ENCODE results near the gene MIB1.
"Not testable (repeated sequence)": the region's sequence is repeated elsewhere in the genome, so short reads cannot be mapped to it uniquely, and the experiment has no call there.

MIB1 gene

DNA sequence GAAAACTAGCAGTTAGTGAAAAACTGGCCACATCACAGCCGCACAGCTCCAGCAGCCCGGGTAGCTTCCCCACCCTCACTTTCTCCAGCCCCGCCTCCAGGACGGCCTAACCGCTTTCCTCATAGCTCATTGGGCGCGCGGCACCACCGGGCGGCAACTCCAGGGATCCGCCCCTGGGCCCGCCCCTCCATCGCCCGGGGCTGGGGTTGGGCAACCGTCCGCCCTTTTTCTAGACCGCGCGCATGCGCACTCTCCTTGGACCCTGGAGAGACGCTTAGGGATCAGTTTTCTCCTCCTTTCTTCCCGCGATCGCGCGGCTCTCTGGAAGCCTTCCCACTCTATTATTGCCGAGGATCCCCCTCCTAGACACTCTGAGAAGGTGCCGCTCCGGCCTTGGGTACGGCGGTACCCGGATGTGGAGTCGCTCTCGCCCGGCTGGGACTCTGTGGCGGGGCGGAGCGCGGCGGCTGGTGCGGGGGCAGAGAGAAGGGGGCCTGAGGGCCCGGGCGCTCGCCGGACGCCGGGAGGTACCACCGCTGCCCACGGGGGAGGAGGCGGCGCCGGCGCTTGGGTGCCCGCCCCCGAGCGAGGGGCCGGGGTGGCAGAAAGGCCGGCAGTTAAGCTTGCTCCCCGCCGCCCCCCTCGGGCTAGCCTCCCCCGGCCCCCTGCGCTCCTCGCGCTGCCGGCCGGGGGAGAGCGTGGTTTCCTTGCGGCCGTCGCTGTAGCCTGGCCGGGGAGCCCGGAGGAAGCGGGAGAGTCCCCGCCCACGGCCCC, at the start of gene MIB1:
TSS of gene MIB1 (plus strand) at position 255 of the 774 bp plus-strand sequence. CDS start 792 bp downstream, outside the sequence.
- DNase-seq (ENCODE audit: low read depth in 1 of 2, low spot score in 1 of 2): peak; percentile 97 to 98

DNA sequence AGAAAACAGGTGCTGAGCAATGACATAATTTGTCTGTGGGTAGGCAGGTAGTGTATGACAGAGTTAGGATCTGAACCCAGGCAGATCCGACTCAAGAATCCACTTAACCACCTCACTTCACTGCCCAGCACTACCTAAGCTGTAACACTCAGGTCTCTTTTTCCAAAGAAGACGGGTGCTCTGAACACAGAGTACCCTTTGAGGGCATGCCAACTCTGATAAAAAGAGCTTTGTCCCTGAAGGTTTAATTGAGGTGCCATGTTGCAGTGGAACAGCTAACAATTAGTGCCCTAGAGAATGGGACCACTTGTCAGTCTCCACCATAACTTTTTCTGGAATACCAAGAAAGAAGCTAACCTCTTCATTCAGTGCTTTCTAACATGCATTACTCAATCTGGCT, 47.3 kb upstream of the MIB1 start:
- DNase-seq (ENCODE audit: low read depth in 1 of 2, low spot score in 1 of 2): no peak

DNA sequence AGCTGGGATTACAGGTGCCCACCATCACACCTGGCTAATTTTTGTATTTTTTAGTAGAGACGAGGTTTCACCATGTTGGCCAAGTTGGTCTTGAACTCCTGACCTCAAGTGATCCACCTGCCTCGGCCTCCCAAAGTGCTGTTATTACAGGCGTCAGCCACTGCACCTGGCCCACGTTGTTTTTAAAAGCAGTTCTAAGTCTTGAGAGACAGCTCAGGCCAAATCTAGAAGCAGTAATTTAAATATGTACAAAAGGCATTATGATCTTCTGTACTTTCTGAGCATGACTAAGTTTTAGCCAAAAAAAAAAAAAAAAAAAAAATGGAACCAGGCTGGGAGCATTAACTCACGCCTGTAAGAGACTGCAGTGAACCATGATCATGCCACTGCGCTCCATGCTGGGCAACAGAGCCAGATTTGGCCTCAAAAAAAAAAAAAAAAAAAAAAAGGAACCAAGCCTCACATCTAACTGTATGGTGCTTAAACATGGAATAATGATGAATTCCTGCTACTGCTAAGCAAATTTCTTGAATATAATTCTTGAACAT, 40.0 kb upstream of the MIB1 start:
- no peak for DNase-seq (ENCODE audit: low read depth in 1 of 2, low spot score in 1 of 2)

DNA sequence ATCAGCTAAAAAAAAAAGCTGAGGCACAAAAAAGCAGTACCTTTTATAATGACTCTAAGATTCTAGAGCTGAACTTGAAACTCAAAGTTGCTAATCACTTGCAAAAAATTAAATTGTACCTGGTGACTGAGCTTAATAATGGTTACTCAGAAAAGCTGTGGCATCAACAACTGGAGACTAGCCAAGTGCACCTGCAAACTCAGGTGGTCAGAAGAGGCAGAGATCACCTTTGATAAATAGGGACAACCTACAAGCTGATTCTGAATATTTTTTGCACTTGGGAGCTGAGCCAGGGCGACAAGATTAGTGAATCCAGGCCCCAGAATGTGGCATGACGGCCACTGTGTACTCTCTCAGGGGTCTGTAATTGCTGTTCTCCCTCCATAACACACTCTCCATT, 39.0 kb upstream of the MIB1 start:
- no peak for DNase-seq (ENCODE audit: low read depth in 1 of 2, low spot score in 1 of 2)

DNA sequence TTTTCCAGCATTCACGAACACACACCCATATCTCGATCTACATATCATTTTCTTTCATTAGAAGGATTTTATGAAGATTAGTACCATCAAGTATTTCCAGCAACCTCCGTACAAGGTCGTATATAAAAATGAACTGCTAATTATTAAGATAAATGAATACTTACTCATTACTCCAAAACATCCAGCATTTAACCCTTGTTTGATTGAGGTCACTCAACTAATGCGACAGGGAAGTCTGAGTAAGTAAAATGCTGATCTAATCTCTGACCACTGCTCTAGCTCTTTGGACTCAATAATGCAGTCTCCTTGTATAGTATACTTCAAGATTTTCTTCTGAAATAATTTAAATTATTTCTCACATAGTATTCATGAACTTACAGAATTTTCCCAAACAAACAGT, 38.0 kb upstream of the MIB1 start:
- no peak for DNase-seq (ENCODE audit: low read depth in 1 of 2, low spot score in 1 of 2)

DNA sequence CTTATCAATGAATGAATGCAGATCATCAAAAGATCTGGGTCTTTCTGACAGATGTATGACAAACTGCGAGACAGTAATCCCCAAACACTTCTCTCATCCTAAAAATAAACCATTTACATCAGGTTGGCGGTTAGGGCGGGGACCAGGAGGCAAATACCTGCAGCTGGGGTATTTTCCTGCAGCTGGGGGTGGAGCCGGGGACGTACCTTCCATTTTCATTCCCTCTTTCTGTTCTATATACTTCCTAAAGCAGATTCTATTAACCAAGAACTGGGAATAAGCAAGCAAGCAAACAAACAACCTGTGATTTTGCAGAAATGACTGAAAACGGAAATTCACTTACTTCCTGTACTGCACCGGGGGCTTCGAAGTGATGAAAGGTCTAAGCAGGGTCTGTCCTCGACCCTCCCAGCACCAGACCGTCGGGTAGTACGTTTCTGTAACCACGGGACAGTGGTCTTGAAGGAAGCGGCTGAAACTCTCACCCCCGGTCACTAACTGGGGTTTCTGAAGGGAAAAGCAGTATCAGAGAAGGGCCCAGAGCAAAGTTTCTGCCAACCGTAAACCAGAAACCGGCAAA, 37.3 kb upstream of the MIB1 start:
- no peak for DNase-seq (ENCODE audit: low read depth in 1 of 2, low spot score in 1 of 2)

DNA sequence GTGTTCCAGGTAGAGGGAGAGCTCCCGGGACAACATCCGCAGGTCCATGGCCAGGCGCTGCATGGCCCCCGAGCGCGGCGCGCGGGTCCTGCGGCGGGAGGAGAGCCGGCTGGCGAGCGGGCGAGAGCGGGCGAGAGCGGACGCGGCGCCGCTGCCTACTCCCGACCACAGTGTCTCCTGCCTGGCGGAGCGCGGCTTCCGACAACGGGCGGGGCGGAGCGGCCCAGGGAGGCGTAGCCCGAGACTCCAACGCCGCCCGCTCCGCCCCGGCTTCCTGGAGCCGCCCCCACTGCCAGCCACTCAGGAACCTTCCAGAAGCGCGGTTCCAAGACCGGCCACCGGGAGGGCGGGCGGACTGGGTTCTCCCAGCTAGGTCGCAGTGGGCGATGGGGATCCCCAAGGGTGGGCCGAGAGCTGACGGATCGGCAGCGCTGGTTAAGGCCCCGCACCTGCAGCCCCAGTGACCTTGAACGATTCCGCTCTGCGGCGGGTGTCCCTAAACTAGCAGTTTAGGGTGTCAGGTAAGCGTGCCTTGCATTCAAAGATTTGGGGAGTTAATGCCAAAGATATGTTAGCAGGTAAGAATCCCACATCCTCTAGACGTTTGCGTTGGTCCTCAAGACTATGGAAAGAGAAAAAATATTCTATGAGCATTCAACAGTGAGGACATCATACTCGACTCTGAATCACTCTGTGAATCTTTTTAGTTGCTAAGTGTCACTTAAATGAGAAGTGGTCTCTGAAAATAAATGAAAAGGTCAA, 35.8 kb upstream of the MIB1 start, which contains the start of gene ABHD3:
TSS of gene ABHD3 (minus strand) at position 172 of the 762 bp plus-strand sequence. CDS start at position 63, 109 bp downstream.
- peak; percentile 83 to 90 for DNase-seq (ENCODE audit: low read depth in 1 of 2, low spot score in 1 of 2)

DNA sequence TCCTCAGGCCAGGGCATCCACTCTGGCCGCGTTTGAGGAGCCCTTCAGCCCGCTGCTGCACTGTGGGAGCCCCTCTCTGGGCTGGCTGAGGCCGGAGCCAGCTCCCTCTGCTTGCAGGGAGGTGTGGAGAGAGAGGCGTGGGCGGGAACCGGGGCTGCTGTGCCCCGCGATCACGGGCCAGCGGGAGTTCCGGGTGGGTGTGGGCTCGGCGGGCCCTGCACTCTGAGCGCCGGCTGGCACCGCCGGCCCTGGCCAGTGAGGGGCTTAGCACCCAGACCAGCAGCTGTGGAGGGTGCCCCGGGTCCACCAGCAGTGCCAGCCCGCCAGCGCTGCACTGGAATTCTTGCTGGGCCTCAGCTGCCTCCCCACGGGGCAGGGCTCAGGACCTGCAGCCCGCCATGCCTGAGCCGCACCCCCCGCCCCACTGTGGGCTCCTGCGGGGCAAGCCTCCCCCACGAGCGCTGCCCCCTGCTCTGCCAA, 34.2 kb upstream of the MIB1 start:
- DNase-seq (ENCODE audit: low read depth in 1 of 2, low spot score in 1 of 2): no peak

DNA sequence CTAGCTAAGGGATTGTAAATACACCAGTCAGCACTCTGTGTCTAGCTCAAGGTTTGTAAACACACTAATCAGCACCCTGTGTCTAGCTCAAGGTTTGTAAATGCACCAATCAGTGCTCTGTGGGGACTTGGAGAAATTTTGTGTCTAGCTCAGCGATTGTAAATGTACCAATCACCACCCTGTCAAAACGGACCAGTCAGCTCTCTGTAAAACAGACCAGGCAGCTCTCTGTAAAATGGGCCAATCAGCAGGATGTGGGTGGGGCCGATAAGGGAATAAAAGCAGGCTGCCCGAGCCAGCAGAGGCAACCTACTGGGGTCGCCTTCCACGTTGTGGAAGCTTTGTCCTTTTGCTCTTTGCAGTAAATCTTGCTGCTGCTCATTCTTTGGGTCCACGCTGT, 33.5 kb upstream of the MIB1 start:
- not testable (repeated sequence) for DNase-seq (ENCODE audit: low read depth in 1 of 2, low spot score in 1 of 2)

DNA sequence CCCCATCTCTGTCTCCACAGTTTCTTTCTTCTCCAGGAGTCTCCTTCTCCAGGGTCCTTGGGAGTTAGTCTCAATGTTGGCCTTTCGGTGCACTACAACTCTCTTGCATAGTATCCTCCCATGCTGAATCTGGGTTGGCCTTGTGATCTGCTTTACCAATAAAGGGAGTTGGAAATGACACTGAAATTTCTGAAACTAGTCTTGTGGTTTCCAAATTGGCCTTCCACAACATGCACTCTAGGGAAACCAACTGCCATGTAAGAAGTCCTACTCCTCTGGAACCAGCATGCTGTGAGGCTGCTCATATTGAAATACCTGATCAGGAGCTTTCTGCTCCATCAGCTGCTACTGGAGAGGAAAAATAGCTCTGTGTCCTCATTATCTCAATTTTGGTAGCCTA, 26.1 kb upstream of the MIB1 start:
- no peak for DNase-seq (ENCODE audit: low read depth in 1 of 2, low spot score in 1 of 2)

DNA sequence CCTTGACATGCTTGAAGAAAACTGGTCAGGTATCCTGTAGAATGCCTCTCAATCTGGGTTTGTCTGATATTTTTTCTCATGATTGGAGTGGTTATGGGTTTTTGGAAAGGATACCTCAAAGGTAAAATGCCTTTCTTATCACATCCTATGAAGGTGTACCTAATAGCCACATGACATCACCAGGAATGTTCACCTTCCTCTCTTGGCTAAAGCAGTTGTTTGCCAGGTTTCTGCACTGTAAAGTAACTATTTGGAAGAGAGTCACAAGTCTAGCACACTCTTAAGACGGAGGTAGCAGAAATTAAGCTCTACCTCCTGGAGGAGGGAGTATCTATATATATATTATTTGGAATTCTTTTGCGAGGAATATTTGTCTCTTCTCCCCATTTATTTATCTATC, 17.9 kb upstream of the MIB1 start:
- DNase-seq (ENCODE audit: low read depth in 1 of 2, low spot score in 1 of 2): no peak

DNA sequence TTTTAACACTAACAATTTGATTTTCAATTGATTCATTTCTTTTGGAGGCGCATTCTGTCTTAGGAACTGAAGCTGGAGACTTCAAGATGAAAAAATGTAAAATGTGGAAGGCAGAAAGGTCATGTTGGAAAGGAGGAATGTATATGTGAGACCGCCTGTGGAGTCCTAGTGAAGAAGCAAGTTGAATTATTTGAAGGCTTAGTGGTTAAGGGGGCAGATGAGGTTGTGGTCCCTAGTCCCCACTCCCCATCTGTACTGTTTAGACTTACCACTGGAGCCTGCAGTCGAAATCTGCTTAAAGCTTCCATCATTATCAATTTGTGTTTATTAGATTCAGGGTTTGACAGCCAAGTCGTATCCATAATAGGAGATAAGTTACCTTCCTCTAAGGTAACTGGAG, 15.4 kb upstream of the MIB1 start:
- no peak for DNase-seq (ENCODE audit: low read depth in 1 of 2, low spot score in 1 of 2)

DNA sequence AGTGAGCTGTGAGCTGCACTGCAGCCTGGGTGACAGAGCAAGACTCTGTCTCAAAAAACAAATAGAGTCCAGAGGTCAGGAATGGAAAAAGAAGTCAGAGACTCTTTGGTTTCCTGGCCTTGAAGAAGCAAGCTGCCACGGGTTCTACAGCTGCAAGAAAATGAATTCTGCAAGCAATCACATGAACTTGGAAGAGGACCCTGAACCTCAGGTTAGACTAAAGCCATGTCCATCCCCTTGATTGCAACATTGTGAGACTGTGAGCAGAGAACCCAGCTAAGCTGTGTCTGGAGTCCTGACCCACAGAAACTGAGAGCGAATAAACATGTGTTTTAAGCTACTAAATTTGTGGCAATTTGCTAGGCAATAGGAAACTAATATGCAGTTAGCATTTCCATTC, 12.9 kb upstream of the MIB1 start:
- DNase-seq (ENCODE audit: low read depth in 1 of 2, low spot score in 1 of 2): no peak

DNA sequence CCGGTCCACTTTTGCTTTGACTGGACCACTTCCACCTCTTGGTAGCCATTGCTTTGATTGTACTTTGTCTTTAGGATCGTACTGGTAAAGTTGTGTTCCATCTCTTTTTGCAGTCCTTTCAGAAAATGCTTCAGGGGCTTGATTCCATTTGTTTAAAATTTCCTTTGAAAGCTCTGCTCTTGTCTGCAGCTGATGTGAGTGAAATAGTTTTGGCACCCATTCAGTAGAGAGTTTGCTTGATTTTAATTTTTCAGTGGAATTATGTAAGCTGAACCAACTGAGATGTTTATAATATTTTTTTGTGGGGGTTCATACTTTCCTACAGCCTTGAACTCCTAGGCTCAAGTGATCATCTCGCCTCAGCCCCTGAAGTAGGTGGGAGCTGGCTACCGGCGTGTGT, 7.6 kb upstream of the MIB1 start:
- no peak for DNase-seq (ENCODE audit: low read depth in 1 of 2, low spot score in 1 of 2)

DNA sequence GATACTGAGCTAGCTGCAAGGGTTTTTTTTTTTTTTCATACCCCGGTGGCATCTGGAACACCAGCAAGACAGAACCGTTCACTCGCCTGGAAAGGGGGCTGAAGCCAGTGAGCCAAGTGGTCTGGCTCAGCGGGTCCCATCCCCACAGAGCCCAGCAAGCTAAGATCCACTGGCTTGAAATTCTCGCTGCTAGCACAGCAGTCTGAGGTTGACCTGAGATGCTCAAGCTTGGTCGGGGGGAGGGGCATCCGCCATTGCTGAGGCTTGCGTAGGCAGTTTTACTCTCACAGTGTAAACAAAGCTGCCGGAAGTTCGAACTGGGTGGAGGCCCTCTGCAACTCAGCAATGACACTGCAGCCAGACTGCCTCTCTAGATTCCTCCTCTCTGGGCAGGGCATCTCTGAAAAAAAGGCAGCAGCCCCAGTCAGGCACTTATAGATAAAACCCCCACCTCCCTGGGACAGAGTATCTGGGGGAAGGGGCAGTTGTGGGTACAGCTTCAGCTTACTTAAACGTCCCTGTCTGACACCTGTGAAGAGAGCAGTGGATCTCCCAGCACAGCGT, 5.1 kb upstream of the MIB1 start:
- peak; percentile 15 to 42 for DNase-seq (ENCODE audit: low read depth in 1 of 2, low spot score in 1 of 2)

DNA sequence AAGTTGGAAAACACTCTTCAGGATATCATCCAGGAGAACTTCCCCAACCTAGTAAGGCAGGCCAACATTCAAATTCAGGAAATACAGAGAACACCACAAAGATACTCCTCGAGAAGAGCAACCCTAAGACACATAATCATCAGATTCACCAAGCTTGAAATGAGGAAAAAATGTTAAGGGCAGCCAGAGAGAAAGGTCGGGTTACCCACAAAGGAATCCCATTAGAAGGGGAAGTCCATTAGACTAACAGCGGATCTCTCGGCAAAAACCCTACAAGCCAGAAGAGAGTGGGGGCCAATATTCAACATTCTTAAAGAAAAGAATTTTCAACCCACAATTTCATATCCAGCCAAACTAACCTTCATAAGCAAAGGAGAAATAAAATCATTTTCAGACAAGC, 3.7 kb upstream of the MIB1 start:
- DNase-seq (ENCODE audit: low read depth in 1 of 2, low spot score in 1 of 2): not testable (repeated sequence)

DNA sequence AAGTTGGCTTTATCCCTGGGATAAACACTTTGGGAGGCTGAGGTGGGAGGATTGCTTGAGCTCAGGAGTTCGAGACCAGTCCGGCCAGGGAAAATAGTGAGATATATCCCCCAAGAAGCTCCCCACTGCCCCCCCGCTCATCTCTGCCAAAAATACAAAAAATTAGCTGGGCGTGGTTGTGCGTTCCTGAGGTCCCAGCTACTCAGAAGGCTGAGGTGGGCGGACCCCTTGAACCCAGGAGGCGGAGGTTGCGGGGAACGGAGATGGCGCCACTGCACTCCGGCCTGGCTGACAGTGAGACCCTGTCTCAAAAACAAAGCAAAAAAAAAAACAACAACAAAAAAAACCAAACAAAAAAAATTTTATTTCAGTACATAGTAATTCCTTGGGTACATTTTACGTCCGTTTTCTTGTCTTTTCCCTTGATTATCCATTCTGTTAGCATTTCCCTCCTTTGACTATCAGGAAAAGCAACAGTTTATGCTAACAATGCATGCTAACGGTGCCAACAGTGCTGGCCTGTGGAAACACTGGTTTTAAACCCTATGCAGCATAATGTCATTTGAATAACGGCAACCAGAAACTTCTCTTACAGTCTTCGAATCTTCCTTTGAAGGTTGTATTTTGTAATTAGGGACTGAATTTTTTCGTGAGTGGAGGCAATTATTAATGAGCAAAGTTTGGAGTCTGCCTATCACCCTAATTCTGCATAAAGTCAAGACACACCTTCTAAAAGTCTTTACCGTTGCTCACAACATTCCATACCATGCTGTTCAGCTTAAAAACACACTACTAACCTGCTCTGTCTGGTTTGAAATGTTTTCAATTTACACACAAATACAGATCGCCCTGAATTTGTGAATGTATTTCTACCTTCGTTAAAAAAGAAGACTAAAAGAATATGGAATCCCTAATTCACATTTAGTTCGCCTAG, 721 bp upstream of the MIB1 start:
- DNase-seq (ENCODE audit: low read depth in 1 of 2, low spot score in 1 of 2): no peak

DNA sequence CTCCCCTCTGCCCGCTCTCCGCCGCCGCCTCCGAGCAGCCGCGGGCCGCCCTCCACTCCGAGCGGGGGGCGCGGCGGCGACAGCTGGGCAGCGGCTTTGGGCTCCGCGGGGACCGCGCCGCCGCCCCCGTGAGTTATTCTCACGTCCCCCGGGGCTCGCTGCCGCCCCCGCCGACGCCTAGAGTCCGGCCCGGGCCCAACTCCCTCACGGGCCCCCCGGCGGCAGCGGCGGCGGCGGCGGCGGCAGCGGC, 645 bp downstream of the MIB1 start:
- peak in 1 of 2 donors; percentile 46 for DNase-seq (ENCODE audit: low read depth in 1 of 2, low spot score in 1 of 2)

DNA sequence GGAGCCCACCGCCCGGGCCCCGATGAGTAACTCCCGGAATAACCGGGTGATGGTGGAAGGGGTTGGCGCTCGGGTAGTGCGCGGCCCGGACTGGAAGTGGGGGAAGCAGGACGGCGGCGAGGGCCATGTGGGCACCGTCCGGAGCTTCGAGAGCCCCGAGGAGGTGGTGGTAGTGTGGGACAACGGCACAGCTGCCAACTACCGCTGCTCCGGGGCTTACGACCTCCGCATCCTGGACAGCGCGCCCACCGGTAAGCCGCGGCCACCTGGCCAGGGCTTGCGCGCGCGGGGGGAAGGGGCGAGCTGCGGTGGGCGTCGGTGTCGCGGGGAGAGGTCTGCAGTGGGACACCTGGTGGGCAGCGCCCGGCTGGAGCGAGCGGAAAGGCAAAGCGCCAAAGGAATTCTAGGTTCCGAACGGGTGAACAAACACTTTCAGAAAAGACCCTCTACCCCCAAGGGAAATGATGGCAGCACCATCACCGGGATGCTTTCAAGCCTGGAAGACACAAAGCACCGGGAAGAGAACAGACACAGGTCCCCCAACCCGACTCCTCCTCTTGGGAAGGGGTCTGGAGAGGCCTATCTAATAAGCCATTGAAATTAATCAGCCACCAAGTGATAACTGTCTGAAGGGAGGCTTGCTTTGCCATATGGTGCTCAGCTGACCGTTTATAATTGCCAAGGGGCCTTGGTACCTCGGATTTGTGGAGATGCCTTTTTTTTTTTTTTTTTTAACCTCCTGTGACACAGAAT, 1.1 kb downstream of the MIB1 start:
- no peak for DNase-seq (ENCODE audit: low read depth in 1 of 2, low spot score in 1 of 2)

DNA sequence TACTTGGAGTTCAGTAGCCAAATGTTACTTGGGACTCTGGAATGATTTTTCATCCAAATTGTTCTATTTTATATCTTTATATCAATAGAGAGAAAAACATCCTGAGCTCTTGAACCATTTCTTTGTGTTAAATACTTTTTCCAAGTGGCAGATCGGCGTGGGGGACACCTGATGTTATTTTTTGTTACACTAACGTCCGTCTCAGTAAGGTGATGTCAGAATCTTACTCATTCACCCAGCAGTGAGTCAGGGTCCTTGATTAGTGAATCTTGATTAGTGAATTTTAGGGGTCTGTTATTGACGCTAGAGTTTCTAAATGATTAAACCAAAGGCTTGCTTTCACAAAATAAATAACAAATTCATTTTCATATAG, 1.7 kb downstream of the MIB1 start:
- DNase-seq (ENCODE audit: low read depth in 1 of 2, low spot score in 1 of 2): no peak
